Loucy (cell line): ENCODE data around the gene FPGS.

ENCODE experiments used
- H2AFZ ChIP-seq: fragments of 200-600 bp; sonication (generic); 2 replicates; pipeline ENCODE4 v1.6.0; 2016; ENCODE audit warnings: antibody characterized with exemption, mild to moderate bottlenecking, low read length, moderate library complexity
- H3F3A ChIP-seq: fragments of 200-600 bp; 2 replicates; pipeline ENCODE4 v1.6.0; 2016; ENCODE audit warnings: antibody characterized with exemption, low read depth, mild to moderate bottlenecking
- H3K27me3 ChIP-seq: fragments of 200-600 bp; sonication (generic); 2 replicates; pipeline ENCODE4 v1.6.1; 2014; ENCODE audit warnings: low read length, mild to moderate bottlenecking; ENCODE audit not compliant: insufficient read depth, poor library complexity, severe bottlenecking
- H3K36me3 ChIP-seq: fragments of 200-600 bp; sonication (generic); 2 replicates; pipeline ENCODE4 v1.6.1; 2016; ENCODE audit warnings: low read length; ENCODE audit not compliant: insufficient read depth
- H3K4me1 ChIP-seq: fragments of 200-600 bp; sonication (generic); 2 replicates; pipeline ENCODE4 v1.5.1; 2014; ENCODE audit warnings: low read length, mild to moderate bottlenecking; ENCODE audit not compliant: insufficient read depth, poor library complexity, severe bottlenecking
- H3K4me2 ChIP-seq: fragments of 200-600 bp; sonication (generic); 2 replicates; pipeline ENCODE4 v1.6.0; 2014; ENCODE audit warnings: antibody characterized with exemption, low read length, low read depth, mild to moderate bottlenecking; ENCODE audit not compliant: poor library complexity, severe bottlenecking
- H3K4me3 ChIP-seq: fragments of 200-600 bp; sonication (generic); 2 replicates; pipeline ENCODE4 v1.5.1; 2014; ENCODE audit warnings: low read length, mild to moderate bottlenecking, mixed read lengths; ENCODE audit not compliant: poor library complexity, severe bottlenecking
- H3K79me2 ChIP-seq: fragments of 200-600 bp; sonication (generic); 2 replicates; pipeline ENCODE4 v1.6.1; 2014; ENCODE audit warnings: low read length; ENCODE audit not compliant: insufficient read depth
- H3K9ac ChIP-seq: fragments of 200-600 bp; sonication (generic); 2 replicates; pipeline ENCODE4 v1.6.0; 2014; ENCODE audit warnings: mild to moderate bottlenecking, low read depth, low read length, moderate library complexity; ENCODE audit not compliant: poor library complexity, severe bottlenecking
- H3K9me2 ChIP-seq: fragments of 200-600 bp; sonication (generic); replicated peaks from 2 replicates; pipeline ENCODE4 v1.6.1; 2016; ENCODE audit warnings: low read depth, low read length, mixed read lengths
- H3K9me3 ChIP-seq: fragments of 200-600 bp; sonication (generic); 2 replicates; pipeline ENCODE4 v1.6.1; 2014; ENCODE audit warnings: mild to moderate bottlenecking, antibody characterized with exemption, low read length, low read depth; ENCODE audit not compliant: insufficient read depth
- H4K20me1 ChIP-seq: fragments of 200-600 bp; sonication (generic); 2 replicates; pipeline ENCODE4 v1.6.0; 2014; ENCODE audit warnings: antibody characterized with exemption, low read length, mild to moderate bottlenecking; ENCODE audit not compliant: insufficient read depth, poor library complexity, severe bottlenecking
- CTCF ChIP-seq: fragments of 200-600 bp; sonication (generic); conservative IDR thresholded peaks from 2 replicates; pipeline ENCODE4 v1.5.1; 2014; ENCODE audit warnings: mild to moderate bottlenecking, antibody characterized with exemption, low read length
- EZH2phosphoT487 ChIP-seq: fragments of 200-600 bp; IDR thresholded peaks from 2 replicates; pipeline ENCODE4 v1.6.1; 2018; ENCODE audit warnings: antibody characterized with exemption, mild to moderate bottlenecking, moderate library complexity, borderline replicate concordance

Gene FPGS

GRCh38 chr9:127846443-127847177 is 43.9 kb downstream of the FPGS start:
- Histone ChIP-seq H3K4me3 (no peak overlapping the region), H4K20me1 (no peaks in the 10 kb centered on the region), H3K4me2 (no peak overlapping the region), H3K9ac (no peak overlapping the region), H3K27me3 (no peaks in the 10 kb centered on the region), H3K9me3 (no peaks in the 10 kb centered on the region; the same call in 1 of the 2 replicates), H3K9me2 (no peaks in the 10 kb centered on the region), H3F3A (no peaks in the 10 kb centered on the region), H2AFZ (no peak overlapping the region), H3K79me2 (no peaks in the 10 kb centered on the region), H3K4me1 (no peaks in the 10 kb centered on the region), H3K36me3 (no peaks in the 10 kb centered on the region)
- no peak for TF ChIP-seq CTCF
- no peak for TF ChIP-seq EZH2phosphoT487

- Histone ChIP-seq H3K79me2 (no peaks in the 10 kb centered on the region), H3K9me2 (no peaks in the 10 kb centered on the region), H3K9me3 (no peaks in the 10 kb centered on the region; the same call in 1 of the 2 replicates), H3K4me1 (peaks cover 2% of the 10 kb centered on the region), H2AFZ (no peak overlapping the region), H4K20me1 (no peaks in the 10 kb centered on the region), H3K27me3 (no peaks in the 10 kb centered on the region), H3K36me3 (no peaks in the 10 kb centered on the region), H3F3A (no peaks in the 10 kb centered on the region), H3K9ac (no peak overlapping the region), H3K4me3 (no peak overlapping the region), H3K4me2 (no peak overlapping the region)
- TF ChIP-seq CTCF (no peak), EZH2phosphoT487 (no peak)
Observed at GRCh38 chr9:127847178-127847510, 44.5 kb downstream of the FPGS start.

- H3F3A ChIP-seq: no peaks in the 10 kb centered on the region
- H3K4me2 ChIP-seq: no peak overlapping the region
- no peak for TF ChIP-seq EZH2phosphoT487
- no peak for TF ChIP-seq CTCF
- H3K9me3 ChIP-seq: no peaks in the 10 kb centered on the region; the same call in 1 of the 2 replicates
- H3K36me3 ChIP-seq: no peaks in the 10 kb centered on the region
- no peaks in the 10 kb centered on the region for H3K79me2 ChIP-seq
- peaks cover 5% of the 10 kb centered on the region for H3K4me1 ChIP-seq
- H3K9ac ChIP-seq: no peak overlapping the region
- H4K20me1 ChIP-seq: no peaks in the 10 kb centered on the region
- H2AFZ ChIP-seq: no peak overlapping the region
- H3K9me2 ChIP-seq: no peaks in the 10 kb centered on the region
- no peaks in the 10 kb centered on the region for H3K27me3 ChIP-seq
- no peak overlapping the region for H3K4me3 ChIP-seq
Observed at GRCh38 chr9:127847833-127848755, 45.4 kb downstream of the FPGS start.
